IPS-NIHi7 (cell line): ENCODE data around the gene IL24.

Source experiments
- DNase-seq: peaks from one replicate; pipeline ENCODE4 v3.0.0; 2012; ENCODE audit warnings: mixed read lengths; ENCODE audit errors: extremely low spot score

The IL24 gene

GRCh38 chr1:206952171-206952570, 54.9 kb downstream of the IL24 start:
- no peak for DNase-seq

- no peak for DNase-seq
These were observed 55.9 kb downstream of the IL24 start for GRCh38 chr1:206953126-206953525.

- no peak for DNase-seq
These were observed 56.4 kb downstream of the IL24 start for GRCh38 chr1:206953626-206954025.
